NCI-H128 (cell line): Measurements from ENCODE around the gene FBXO21.
"Not testable (repeated sequence)": the region's sequence is repeated elsewhere in the genome, so short reads cannot be mapped to it uniquely, and the experiment has no call there.

Source experiments
- DNase-seq: peaks from one replicate; lab custom pipeline; 2025; ENCODE audit not compliant: unreplicated experiment; lab: John Stamatoyannopoulos, UW

Gene FBXO21

DNA sequence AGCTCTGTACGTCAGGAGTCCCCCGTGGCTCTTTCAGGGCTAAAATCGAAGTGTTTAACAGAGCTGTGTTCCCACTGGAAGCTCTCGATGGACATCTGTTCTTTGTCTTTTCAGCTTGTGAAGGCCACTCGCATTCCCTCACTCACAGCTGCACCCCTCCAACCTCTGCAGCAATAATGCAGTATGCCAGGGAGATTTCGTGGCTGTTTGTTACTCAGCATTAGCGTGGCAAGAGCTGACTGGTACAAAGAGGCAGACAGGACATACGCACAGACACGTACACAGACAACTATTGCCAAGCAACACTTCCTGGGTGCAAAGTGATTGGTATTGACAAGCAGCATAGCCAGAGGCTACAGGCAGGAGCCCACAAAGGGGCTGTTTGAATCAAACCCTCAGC lies 11.8 kb upstream of the FBXO21 start:
- DNase-seq: no peak

DNA sequence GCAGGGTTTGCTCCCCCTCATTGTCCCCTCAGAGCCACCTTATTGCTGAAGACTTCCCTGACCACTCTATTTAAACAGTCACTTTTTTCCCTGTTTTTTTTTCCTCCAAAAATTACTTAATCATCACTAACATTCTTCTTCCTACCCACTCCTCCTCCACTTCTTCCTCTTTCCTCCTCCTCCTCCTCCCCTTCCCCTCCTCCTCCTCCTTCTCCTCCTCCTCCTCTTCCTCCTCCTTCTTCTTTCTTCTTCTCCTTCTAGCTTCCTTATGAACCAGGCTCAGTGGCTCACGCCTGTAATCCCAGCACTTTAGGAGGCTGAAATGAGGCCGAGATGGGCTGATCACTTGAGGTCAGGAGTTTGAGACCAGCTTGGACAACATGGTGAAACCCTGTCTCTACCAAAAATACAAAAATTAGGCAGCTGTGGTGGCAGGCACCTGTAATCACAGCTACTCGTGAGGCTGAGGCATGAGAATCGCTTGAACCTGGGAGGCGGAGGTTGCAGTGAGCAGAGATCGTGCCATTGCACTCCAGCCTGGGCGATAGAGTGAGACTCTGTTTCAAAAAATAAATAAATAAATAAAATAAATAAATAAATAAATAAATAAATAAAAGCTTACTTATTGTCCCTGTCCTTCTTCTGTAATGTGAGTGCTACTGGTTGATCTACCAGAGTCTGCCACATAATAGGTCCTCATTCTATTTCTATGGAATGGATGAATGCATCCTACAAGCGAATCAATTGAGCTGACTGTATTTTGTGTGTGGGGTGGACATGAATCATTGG lies 9.9 kb upstream of the FBXO21 start:
- not testable (repeated sequence) for DNase-seq

DNA sequence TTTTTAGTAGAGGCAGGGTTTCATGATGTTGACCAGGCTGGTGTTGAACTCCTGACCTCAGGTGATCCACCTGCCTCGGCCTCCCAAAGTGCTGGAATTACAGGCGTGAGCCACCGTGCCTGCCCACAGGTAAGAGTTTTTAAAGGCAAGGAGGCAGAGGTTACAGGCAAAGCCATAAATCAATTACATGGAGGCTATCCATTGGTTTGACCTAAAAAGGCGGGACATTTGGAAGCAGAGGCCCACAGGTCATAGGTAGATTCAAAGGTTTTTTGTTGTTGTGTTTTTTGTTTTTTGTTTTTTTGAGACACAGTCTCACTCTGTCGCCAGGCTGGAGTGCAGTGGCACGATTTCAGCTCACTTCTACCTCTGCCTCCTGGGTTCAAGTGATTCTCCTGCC lies 6.1 kb upstream of the FBXO21 start:
- not testable (repeated sequence) for DNase-seq

DNA sequence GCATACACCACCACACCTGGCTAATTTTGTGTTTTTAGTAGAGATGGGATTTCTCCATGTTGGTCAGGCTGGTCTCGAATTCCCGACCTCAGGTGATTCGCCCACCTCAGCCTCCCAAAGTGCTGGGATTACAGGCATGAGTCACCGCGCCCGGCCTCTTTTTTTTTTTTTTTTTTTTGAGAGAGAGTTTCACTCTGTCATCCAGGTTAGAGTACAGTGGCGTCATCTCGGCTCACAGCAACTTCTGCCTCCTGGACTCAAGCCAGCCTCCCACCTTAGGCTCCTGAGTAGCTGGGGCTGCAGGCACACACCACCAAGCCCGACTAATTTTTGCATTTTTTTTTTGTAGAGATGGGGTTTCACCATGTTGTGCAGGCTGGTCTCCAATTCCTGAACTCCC lies 4.8 kb upstream of the FBXO21 start:
- DNase-seq: not testable (repeated sequence)

GRCh38 chr12:117193903-117194302 lies 3.6 kb upstream of the FBXO21 start:
- DNase-seq: no peak

GRCh38 chr12:117192581-117192980 lies 2.3 kb upstream of the FBXO21 start:
- not testable (repeated sequence) for DNase-seq

DNA sequence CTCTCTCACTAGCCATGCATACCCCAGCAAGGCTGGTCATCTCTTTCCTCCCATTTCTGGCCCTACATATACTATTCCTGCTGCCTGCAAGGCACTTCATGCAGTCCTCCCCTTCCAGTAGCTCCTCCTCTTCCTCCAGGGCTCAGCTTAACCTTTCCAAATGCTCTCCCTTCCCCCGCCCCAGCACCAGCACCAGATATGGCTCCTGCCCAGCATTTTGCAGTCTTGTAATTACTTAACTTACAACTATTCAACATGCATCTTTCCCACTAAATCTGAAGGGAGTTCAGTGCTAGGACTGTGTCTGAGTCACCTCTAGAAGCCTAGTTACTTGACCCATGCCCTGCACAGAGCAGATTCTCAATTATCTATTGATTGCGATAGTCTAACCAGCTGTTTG lies 1.8 kb upstream of the FBXO21 start:
- DNase-seq: no peak

DNA sequence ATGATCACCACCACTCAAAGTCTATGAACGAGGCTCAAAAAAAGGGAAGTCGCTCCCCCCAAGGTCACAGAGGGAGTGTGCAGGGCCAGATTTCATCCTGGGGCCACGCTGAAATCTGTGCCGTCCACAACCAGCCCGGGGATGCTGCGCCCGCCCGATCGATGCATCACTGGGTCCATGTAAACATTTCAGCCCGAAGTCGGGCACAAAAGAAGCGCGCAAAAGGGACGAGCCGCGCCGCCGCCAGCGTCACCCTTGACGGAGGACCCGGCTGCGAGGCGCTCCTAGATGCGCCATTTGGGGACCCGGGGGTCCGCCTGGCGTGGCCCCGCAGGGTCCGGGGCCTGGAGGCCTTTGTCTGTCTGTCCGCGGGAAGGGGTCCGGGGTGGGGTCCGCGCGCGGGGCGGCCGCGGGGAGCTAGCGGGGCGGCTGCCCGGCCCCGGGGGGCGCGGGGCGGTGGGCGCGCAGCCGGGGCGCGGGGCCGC lies 503 bp downstream of the FBXO21 start:
- no peak for DNase-seq

DNA sequence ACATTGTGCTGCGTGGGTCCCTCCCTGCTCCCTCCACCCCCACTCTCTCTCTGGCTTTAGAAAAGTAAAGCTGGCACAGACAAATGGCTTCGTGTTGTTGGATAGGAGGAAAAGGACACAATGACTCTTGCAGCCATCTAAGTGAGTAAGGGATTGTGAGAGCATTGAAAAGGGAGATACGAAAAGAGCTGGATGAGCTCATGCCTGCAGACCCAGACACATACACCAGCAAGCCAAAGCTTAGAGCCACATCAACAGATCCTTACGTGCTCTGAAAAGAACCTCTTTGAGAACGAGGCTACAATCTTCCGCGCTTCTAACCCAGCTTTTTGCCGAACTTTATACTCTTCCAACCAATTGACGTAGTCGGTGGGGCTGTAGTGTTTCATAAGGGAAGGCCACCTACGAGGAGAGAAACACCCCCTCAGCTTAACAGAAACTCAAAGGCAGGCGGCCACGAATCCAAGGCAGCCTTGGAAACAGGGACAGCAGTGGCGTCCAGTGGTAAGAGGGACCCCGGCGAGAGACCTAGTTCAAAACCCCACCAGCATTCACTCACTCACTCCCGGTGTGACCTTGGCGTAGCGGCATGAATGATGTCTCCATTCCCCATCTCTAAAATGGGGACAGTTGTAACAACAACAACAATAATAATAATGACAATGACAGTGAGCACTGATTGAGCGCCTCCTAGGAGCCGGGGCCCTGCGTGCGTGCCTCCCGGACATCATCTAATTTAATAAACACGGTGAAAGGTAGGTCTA lies 1.1 kb downstream of the FBXO21 start:
- DNase-seq: no peak

DNA sequence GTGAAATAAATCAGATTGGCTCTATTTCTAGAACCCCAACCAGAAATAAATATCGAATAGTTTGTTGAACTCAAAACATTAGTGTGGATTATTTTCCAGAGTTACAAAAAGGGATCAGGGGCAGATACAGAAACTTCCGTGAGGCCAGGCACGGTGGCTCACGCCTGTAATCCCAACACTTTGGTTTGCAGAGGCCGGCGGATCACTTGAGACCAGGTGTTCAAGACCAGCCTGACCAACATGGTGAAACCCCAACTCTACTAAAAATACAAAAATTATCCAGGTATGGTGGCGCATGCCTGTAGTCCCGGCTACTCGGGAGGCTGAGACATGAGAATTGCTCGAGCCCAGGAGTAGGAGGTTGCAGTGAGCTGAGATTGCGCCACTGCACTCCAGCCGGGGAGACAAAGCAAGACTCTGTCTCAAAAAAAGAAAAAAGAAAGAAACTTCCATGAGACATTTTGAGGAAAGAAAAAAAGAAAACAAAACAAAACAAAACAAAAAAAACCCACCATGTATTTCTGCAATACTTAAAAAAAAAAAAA lies 2.1 kb downstream of the FBXO21 start:
- DNase-seq: no peak

- DNase-seq: no peak
Observed at GRCh38 chr12:117187421-117187820, 2.8 kb downstream of the FBXO21 start.

DNA sequence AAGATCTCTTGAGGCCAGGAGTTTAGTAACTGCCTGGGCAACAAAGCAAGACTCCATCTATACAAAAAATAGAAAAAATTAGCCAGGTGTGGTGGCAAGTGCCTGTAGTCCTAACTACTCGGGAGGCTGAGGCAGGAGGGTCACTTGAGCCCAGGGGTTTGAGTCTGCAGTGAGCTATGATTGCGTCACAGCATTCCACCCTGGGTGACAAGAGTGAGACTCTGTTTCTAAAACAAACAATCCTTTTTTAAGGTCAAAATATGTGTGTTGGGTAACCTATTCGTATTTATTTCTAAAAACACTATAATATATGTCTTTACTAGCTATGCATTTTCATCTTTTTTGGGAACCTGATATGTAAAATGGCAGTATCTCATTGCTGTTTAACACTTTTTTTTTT lies 7.4 kb downstream of the FBXO21 start:
- DNase-seq: no peak

DNA sequence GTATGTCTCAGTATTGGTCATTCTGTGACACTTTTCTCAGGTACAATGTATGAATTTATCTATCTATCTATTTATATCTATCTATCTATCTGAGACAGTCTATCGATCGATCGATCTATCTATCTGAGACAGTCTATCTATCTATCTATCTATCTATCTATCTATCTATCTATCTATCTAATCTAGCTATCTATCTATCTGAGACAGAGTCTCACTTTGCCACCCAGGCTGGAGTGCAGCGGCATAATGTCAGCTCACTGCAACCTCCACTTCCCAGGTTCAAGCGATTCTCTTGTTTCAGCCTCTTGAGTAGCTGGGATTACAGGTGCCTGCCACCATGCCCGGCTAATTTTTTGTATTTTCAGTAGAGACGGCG lies 8.8 kb downstream of the FBXO21 start:
- not testable (repeated sequence) for DNase-seq

DNA sequence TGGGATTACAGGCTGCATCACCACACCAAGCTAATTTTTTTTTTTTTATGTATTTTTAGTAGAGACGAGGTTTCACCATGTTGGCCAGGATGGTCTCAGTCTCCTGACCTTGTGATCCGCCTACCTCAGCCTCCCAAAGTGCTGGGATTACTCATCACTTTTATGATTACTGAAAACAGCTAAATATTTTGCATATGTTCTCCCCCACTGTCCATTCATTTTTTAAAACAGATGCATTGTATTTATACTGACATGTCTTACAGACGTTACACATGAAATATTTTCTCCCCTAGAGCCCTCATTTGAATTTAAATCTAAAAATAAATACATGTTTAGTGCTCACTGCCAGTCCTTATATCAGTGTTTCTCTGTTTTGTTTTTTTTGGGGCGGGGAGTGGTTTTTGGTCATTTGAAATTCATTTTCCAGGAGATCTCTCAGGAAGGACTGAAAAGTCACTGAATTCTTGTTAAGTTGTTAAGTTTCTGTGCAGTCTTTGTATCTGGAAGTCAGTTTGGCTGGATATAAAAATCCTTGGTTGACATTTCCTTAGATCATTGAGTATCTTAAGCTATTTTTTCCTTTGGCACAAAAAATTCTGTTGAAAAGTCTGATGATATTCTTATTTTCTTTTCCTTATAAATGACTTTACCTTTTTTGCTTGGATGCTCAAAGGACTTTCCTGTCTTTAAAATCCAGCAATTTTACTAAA lies 9.4 kb downstream of the FBXO21 start:
- no peak for DNase-seq

GRCh38 chr12:117178745-117179144 lies 11.5 kb downstream of the FBXO21 start:
- DNase-seq: no peak

- no peak for DNase-seq
Observed at GRCh38 chr12:117178301-117178700, 12.0 kb downstream of the FBXO21 start.

GRCh38 chr12:117172168-117172567 lies 18.1 kb downstream of the FBXO21 start:
- no peak for DNase-seq

DNA sequence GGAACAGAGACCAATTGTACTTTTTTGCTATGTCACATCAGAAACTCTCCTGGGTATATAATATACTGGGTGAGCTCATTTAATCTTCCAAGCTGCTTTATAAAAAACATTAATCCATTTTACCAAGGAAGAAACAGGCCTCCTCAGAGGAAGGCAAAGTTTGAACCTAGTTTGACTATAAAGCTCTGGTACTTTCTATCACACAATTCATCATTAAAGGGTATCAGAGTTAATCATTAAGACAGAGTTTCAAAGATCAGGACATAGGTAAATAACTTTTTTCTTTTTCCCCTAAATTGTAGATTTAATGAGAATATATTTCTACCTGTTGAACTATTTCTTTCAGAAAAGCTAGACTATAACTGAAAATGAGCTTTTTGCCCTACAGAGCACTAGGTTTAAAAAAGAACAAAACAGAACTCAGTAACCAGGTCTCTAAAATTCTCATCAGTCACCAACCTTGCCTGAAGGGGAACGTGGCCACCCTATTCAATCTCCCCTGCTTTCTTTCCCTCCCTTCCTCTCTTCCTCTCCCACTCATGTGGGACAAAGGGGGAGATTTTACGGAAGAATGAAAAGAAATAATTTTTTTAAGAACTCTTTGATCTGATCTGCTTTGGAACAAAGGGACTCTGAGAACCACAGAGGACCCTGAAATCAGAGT lies 18.6 kb downstream of the FBXO21 start:
- no peak for DNase-seq

GRCh38 chr12:117169548-117169947 lies 20.7 kb downstream of the FBXO21 start:
- DNase-seq: no peak

GRCh38 chr12:117168976-117169375 lies 21.3 kb downstream of the FBXO21 start:
- DNase-seq: no peak

DNA sequence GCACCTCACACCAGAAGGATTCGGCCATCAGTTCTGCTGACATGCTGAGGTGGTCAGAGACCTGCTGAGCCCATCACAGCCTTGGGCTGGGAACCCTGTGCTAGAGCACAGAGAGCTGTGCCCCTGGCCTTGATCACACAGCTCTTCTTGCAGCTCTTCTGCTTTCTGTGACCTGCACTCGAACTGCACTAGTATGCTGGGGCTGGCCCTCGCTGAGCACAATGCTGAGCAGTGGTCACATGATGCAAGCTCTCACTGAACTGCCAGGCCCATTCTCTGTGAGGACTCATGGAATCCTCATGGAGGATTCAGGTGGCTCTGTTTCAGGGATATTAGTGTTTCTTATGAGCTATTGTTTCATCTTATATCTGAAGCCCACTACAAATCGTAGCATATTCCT lies 22.5 kb downstream of the FBXO21 start:
- no peak for DNase-seq
